MCF 10A (cell line): ENCODE results near the gene THRB. TPM values are rescaled to one million over a fixed set of nuclear protein-coding genes. Genes with fewer than 3 reads are reported as not detected.

Experiments
- BruUV-seq: library from RNA; stranded (reverse); fragments of 400-500 nt; replicated peaks from 2 replicates; lab custom pipeline; 2021; lab: Mats Ljungman, UMichigan
- CTCF ChIA-PET: fragments of 300-600 bp; sonication (Branson Sonifier 250); formaldehyde crosslinking; extraction: SDS; loops from one replicate; lab custom pipeline; 2021; ENCODE audit warnings: antibody characterized with exemption, inconsistent platforms; lab: Yijun Ruan, JAX
- POLR2A ChIA-PET: fragments of 300-600, 350-650 bp; sonication (Branson Sonifier 250); formaldehyde crosslinking; extraction: SDS; loops from one replicate; lab custom pipeline; 2020; ENCODE audit warnings: antibody characterized with exemption, inconsistent platforms; lab: Yijun Ruan, JAX
- DNase-seq: peaks from one replicate; pipeline ENCODE4 v3.0.0-alpha.2; 2018; ENCODE audit not compliant: unreplicated experiment
- H3K27ac Mint-ChIP-seq: one replicate; pipeline ENCODE4 v1.8.0; 2022; ENCODE audit warnings: mild to moderate bottlenecking, low read depth, mixed read lengths; ENCODE audit not compliant: unreplicated experiment
- H3K27me3 Mint-ChIP-seq: one replicate; pipeline ENCODE4 v1.8.0; 2022; ENCODE audit warnings: mixed read lengths; ENCODE audit not compliant: insufficient read depth, unreplicated experiment
- H3K36me3 Mint-ChIP-seq: one replicate; pipeline ENCODE4 v1.8.0; 2022; ENCODE audit warnings: mild to moderate bottlenecking, moderate library complexity, mixed read lengths; ENCODE audit not compliant: insufficient read depth, unreplicated experiment
- H3K4me1 Mint-ChIP-seq: one replicate; pipeline ENCODE4 v1.8.0; 2022; ENCODE audit warnings: mixed read lengths; ENCODE audit not compliant: insufficient read depth, unreplicated experiment
- H3K4me3 Mint-ChIP-seq: one replicate; pipeline ENCODE4 v1.8.0; 2022; ENCODE audit warnings: mild to moderate bottlenecking, moderate library complexity, mixed read lengths; ENCODE audit not compliant: unreplicated experiment
- H3K9me3 Mint-ChIP-seq: one replicate; pipeline ENCODE4 v1.8.0; 2022; ENCODE audit warnings: mixed read lengths; ENCODE audit not compliant: unreplicated experiment
- intact Hi-C: fragments of 100-400 bp; cut with micrococcal nuclease; formaldehyde crosslinking; loops from 2 replicates; pipeline ENCODE4 v1.14.1; 2022
- total RNA-seq: library from RNA; stranded (reverse); gene quantifications from 2 replicates; pipeline ENCODE4 v1.2.3, GENCODE V29; 2022
- TF ChIP-seq, protein P1 (sequence below): fragments of 200-600 bp; IDR thresholded peaks from one replicate; pipeline ENCODE4 v1.8.0; 2022; ENCODE audit warnings: antibody characterized with exemption, mild to moderate bottlenecking; ENCODE audit not compliant: unreplicated experiment

The THRB gene
- total RNA-seq, 1 experiment from 2014 or later: 4.2 TPM

DNA sequence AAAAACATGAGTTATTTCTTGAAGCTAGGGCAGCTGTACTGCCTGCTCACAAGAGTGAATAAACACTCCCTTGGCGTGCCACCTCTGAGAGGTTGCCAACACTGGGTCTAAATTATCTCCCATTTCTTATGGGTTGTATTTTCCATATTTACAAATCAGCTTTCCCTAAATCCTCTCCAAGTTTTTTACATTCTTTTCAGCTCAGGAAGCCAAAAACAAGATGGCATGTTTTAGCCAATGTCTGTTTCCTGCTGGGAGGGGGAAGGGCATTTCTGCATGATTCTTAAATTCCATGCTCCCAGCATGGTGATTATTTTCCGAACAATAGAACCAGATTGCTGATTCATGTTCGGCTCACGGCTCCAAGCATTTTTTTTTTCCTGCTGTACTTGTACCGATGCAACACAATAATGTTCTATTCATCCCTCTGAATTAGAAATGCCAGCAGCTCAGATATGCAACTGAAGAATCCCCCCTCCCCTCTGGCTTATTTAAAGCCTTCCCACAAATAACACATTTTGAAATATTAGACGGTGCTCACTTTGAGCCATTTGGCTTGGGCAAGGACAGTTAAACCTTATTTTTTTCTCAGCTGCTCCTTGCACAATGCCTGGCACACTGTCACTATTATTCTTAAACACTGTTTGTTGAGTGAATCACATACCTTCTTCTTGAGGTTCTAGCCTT is 252.5 kb downstream of the THRB start:
- no peaks in the 10 kb centered on the region for H3K27me3 Mint-ChIP-seq
- peak overlapping the region; percentile 23 for H3K4me3 Mint-ChIP-seq
- intact Hi-C loops: no loop called here
- no peaks in the 10 kb centered on the region for H3K36me3 Mint-ChIP-seq
- DNase-seq: peak; percentile 76
- ChIA-PET POLR2A (interaction anchor here (0.6 to 1.5 kb wide), 8 partner anchors 16 to 440 kb away, joined by 3 to 5 read pairs (median 3); partner anchors contain the start of genes NKIRAS1 and RPL15), CTCF (interaction anchor here (0.6 to 7.6 kb wide), 7 partner anchors 31 to 1164 kb away, joined by 3 to 87 read pairs (median 4); no protein-coding TSS in a partner anchor)
- H3K4me1 Mint-ChIP-seq: peaks cover 31% of the 10 kb centered on the region
- no TSS peak for BruUV-seq
- no peaks in the 10 kb centered on the region for H3K9me3 Mint-ChIP-seq
- peak overlapping the region; percentile 67 for H3K27ac Mint-ChIP-seq
- TF ChIP-seq, protein P1, sequence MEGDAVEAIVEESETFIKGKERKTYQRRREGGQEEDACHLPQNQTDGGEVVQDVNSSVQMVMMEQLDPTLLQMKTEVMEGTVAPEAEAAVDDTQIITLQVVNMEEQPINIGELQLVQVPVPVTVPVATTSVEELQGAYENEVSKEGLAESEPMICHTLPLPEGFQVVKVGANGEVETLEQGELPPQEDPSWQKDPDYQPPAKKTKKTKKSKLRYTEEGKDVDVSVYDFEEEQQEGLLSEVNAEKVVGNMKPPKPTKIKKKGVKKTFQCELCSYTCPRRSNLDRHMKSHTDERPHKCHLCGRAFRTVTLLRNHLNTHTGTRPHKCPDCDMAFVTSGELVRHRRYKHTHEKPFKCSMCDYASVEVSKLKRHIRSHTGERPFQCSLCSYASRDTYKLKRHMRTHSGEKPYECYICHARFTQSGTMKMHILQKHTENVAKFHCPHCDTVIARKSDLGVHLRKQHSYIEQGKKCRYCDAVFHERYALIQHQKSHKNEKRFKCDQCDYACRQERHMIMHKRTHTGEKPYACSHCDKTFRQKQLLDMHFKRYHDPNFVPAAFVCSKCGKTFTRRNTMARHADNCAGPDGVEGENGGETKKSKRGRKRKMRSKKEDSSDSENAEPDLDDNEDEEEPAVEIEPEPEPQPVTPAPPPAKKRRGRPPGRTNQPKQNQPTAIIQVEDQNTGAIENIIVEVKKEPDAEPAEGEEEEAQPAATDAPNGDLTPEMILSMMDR: no peak

DNA sequence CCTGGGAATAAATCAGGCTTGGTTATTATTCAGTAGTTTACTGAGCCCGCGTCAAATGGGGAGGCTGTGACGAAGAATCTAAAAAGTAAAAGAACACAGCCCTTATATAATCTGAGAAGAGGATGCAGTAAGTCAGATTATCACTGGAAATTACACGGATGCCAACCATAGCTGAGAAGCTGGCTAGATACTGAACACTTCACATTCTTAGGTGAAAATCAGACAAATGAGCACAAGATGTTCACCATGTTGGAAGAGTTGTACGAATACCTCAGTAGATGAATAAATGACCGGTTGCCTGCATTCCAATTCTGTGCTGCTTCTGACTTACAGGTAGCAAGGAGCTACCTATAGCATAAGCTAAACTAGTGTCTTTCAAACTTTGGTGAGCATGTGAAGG is 254.3 kb downstream of the THRB start:
- H3K27me3 Mint-ChIP-seq: no peaks in the 10 kb centered on the region
- POLR2A ChIA-PET: interaction anchor here (0.6 to 0.8 kb wide), 2 partner anchors 171 to 239 kb away, joined by 3 read pairs; no protein-coding TSS in a partner anchor
- H3K4me1 Mint-ChIP-seq: peaks cover 35% of the 10 kb centered on the region
- no peaks in the 10 kb centered on the region for H3K9me3 Mint-ChIP-seq
- DNase-seq: no peak
- H3K36me3 Mint-ChIP-seq: no peaks in the 10 kb centered on the region
- CTCF ChIA-PET: interaction anchor here (0.9 to 7.6 kb wide), 4 partner anchors 54 to 443 kb away, joined by 3 to 87 read pairs (median 5); no protein-coding TSS in a partner anchor
- no peak overlapping the region for H3K4me3 Mint-ChIP-seq
- intact Hi-C loops: no loop called here
- TF ChIP-seq, protein P1: no peak
- no TSS peak for BruUV-seq
- no peak overlapping the region for H3K27ac Mint-ChIP-seq

DNA sequence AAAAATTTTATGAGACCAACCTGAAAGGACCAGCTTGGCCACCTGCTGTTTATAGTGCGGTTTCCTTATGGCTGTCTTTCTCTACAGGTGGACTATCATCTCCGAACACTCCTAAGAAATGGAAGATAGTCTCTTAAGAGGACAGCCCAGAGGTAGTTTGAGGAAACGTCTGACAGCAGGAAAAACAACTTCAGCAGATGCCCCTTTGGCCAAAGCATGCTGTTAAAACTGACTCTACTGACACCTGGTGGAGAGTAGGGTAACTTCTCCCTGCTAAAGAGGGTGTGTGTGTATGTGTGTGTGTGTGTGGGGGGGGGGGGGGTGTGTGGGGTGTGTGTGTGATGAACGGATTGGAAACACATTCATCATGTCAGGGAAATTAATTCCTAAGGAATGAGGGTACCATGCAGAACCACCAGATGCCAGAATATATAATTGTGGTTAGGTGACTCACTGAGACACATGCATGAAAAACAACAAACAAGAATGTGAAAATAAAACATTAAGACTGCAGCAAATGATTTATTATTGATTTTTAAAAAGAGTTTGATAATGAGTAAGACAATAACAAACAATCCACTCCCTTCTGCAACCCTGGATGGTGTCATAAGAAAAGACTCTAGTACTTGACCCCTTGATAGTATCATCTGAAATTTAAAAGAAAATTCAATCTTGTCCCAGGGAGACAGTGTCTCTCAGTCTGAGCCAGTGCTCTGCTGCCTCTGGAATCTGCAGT is 256.5 kb downstream of the THRB start:
- H3K36me3 Mint-ChIP-seq: peaks cover 6% of the 10 kb centered on the region
- POLR2A ChIA-PET: no interaction called here
- TF ChIP-seq, protein P1: peak; percentile 65

More for the DNA sequence above, 256.5 kb downstream of the THRB start:
- no peak overlapping the region for H3K4me3 Mint-ChIP-seq
- CTCF ChIA-PET: interaction anchor here (0.6 to 7.6 kb wide), 30 partner anchors 11 to 1619 kb away, joined by 3 to 87 read pairs (median 4); no protein-coding TSS in a partner anchor
- BruUV-seq: no TSS peak
- H3K9me3 Mint-ChIP-seq: no peaks in the 10 kb centered on the region
- peak overlapping the region; percentile 91 for H3K27ac Mint-ChIP-seq
- intact Hi-C loops: loop anchor here (1.0 to 5.0 kb wide), 6 partner anchors 53 to 445 kb away; no protein-coding TSS in a partner anchor
- H3K4me1 Mint-ChIP-seq: peaks cover 40% of the 10 kb centered on the region
- DNase-seq: peak; percentile 85
- H3K27me3 Mint-ChIP-seq: no peaks in the 10 kb centered on the region
